HG03139 (cell line): Measurements from ENCODE around the gene ETV6.
A peak's percentile ranks its signal among the peaks of the same experiment; 100 is the strongest.
"Not testable (repeated sequence)": the region's sequence is repeated elsewhere in the genome, so short reads cannot be mapped to it uniquely, and the experiment has no call there.

Experiments
- ATAC-seq: cut with Tn5 transposase; IDR thresholded peaks from one replicate; pipeline ENCODE4 v1.9.1; 2021; ENCODE audit not compliant: unreplicated experiment

Gene ETV6

GRCh38 chr12:11649413-11650285, at the start of gene ETV6:
Gene ETV6, plus strand, starts transcription at chr12:11649674. Its CDS starts 454 bp downstream, at chr12:11650128.
- ATAC-seq = peak; percentile 39

GRCh38 chr12:11600199-11600598, 49.3 kb upstream of the ETV6 start:
- no peak for ATAC-seq

GRCh38 chr12:11601647-11602046, 47.8 kb upstream of the ETV6 start:
- ATAC-seq = no peak

GRCh38 chr12:11607313-11608081, 42.0 kb upstream of the ETV6 start:
- ATAC-seq = no peak

GRCh38 chr12:11609045-11609444, 40.4 kb upstream of the ETV6 start:
- ATAC-seq = no peak

- ATAC-seq = no peak
Measured at GRCh38 chr12:11615481-11615880, 34.0 kb upstream of the ETV6 start.

GRCh38 chr12:11618046-11618445, 31.4 kb upstream of the ETV6 start:
- ATAC-seq = no peak

- ATAC-seq = no peak
Measured at GRCh38 chr12:11621797-11622423, 27.6 kb upstream of the ETV6 start.

- no peak for ATAC-seq
Measured at GRCh38 chr12:11622876-11623281, 26.6 kb upstream of the ETV6 start.

- no peak for ATAC-seq
Measured at GRCh38 chr12:11623382-11623781, 26.1 kb upstream of the ETV6 start.

- no peak for ATAC-seq
Measured at GRCh38 chr12:11624116-11624515, 25.4 kb upstream of the ETV6 start.

- ATAC-seq = not testable (repeated sequence)
Measured at GRCh38 chr12:11627709-11628108, 21.8 kb upstream of the ETV6 start.

- no peak for ATAC-seq
Measured at GRCh38 chr12:11628353-11628752, 21.1 kb upstream of the ETV6 start.

GRCh38 chr12:11630046-11630706, 19.3 kb upstream of the ETV6 start:
- no peak for ATAC-seq

GRCh38 chr12:11631288-11631687, 18.2 kb upstream of the ETV6 start:
- no peak for ATAC-seq

- not testable (repeated sequence) for ATAC-seq
Measured at GRCh38 chr12:11631881-11632280, 17.6 kb upstream of the ETV6 start.

- ATAC-seq = no peak
Measured at GRCh38 chr12:11633968-11634367, 15.5 kb upstream of the ETV6 start.

- ATAC-seq = no peak
Measured at GRCh38 chr12:11635341-11635740, 14.1 kb upstream of the ETV6 start.

GRCh38 chr12:11638315-11638916, 11.1 kb upstream of the ETV6 start:
- no peak for ATAC-seq

- ATAC-seq = no peak
Measured at GRCh38 chr12:11639454-11639853, 10.0 kb upstream of the ETV6 start.

- no peak for ATAC-seq
Measured at GRCh38 chr12:11641522-11641921, 8.0 kb upstream of the ETV6 start.
